Upper lobe of right lung (tissue), 1 donor: Measurements from ENCODE around the gene MILR1. TPM values are rescaled to one million over a fixed set of nuclear protein-coding genes. Genes with fewer than 3 reads are reported as not detected.
"Not testable (repeated sequence)": the region's sequence is repeated elsewhere in the genome, so short reads cannot be mapped to it uniquely, and the experiment has no call there.

Experiments
- ATAC-seq: fragments of 200-7000 bp; cut with Tn5 transposase; one replicate; pipeline ENCODE4 v1.9.1; 2020; ENCODE audit warnings: mild to moderate bottlenecking, moderate library complexity
- DNase-seq: peaks from one replicate; pipeline ENCODE4 v3.0.0-alpha.2; 2020
- H3K27ac ChIP-seq: fragments of 200-600 bp; one replicate; pipeline ENCODE4 v1.8.0; 2022
- H3K27me3 ChIP-seq: fragments of 200-600 bp; one replicate; pipeline ENCODE4 v1.8.0; 2022; ENCODE audit warnings: mild to moderate bottlenecking
- H3K36me3 ChIP-seq: fragments of 200-600 bp; one replicate; pipeline ENCODE4 v1.8.0; 2022
- H3K4me1 ChIP-seq: fragments of 200-600 bp; one replicate; pipeline ENCODE4 v1.8.0; 2022
- H3K4me3 ChIP-seq: fragments of 200-600 bp; one replicate; pipeline ENCODE4 v1.8.0; 2022; ENCODE audit warnings: mild to moderate bottlenecking
- H3K9me3 ChIP-seq: fragments of 200-600 bp; one replicate; pipeline ENCODE4 v1.8.0; 2022
- intact Hi-C: fragments of 100-400 bp; cut with DNase I; formaldehyde crosslinking; loops from one replicate; pipeline ENCODE4 v1.11.0; 2022
- total RNA-seq: library from RNA; stranded (reverse); fragmentation: NEBNext Ultra II Directional; extraction: Animal tissue kit (Norgen Biotek cat#: 25700); gene quantifications from one replicate; pipeline ENCODE4 v1.2.1, GENCODE V29; 2021
- TF ChIP-seq, protein P1 (sequence below): fragments of 200-600 bp; IDR thresholded peaks from one replicate; pipeline ENCODE4 v1.8.0; 2022; ENCODE audit warnings: antibody characterized with exemption
- donor health status: DM: no; HTN: yes; CAD: no; lungs with severe emphysema.

Gene MILR1
- total RNA-seq, 1 donor from 2014 or later: 17.9 TPM

DNA sequence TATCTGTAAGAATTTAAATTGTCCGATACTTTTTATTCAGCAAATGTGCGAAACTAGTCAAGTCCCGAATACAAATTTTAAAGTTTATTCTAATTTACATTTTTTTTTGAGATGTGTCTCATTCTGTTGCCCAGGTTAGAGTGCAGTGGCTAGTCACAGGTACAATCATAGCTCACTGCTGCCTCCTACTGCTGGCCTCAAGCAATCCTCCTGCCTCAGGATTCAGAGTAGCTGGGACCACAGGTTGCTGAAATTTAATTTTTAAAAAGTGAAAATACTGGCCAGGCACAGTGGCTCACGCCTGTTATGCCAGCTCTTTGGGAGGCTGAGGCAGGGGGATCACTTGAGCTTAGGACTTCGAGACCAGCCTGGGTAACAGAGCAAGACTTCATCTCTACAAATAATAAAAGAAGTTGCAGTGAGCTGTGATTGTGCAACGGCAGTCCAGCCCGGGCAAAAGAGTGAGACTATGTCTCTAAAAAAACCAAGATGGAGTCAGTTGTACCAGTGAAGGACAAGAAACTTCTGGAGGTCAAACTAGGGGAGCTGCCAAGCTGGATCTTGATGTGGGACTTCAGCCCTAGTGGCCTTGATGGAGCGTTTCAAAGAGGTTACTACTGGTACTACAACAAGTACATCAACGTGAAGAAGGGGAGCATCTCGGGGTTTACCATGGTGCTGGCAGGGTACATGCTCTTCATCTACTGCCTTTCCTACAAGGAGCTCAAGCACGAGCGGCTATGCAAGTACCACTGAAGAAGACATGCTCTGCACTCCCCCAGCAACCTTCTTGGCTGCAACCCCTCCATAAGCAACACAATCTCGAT lies 42.3 kb downstream of the MILR1 start:
- H3K27ac ChIP-seq: no peak overlapping the region
- intact Hi-C loops: loop anchor here (10.0 kb wide), 1 partner anchor 66 kb away; no protein-coding TSS in a partner anchor
- DNase-seq (no peak), ATAC-seq (peak; percentile 86)
- peaks cover 17% of the 10 kb centered on the region for H3K4me1 ChIP-seq
- H3K4me3 ChIP-seq: no peak overlapping the region
- TF ChIP-seq, protein P1, sequence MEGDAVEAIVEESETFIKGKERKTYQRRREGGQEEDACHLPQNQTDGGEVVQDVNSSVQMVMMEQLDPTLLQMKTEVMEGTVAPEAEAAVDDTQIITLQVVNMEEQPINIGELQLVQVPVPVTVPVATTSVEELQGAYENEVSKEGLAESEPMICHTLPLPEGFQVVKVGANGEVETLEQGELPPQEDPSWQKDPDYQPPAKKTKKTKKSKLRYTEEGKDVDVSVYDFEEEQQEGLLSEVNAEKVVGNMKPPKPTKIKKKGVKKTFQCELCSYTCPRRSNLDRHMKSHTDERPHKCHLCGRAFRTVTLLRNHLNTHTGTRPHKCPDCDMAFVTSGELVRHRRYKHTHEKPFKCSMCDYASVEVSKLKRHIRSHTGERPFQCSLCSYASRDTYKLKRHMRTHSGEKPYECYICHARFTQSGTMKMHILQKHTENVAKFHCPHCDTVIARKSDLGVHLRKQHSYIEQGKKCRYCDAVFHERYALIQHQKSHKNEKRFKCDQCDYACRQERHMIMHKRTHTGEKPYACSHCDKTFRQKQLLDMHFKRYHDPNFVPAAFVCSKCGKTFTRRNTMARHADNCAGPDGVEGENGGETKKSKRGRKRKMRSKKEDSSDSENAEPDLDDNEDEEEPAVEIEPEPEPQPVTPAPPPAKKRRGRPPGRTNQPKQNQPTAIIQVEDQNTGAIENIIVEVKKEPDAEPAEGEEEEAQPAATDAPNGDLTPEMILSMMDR: peak; percentile 63
- peaks cover 46% of the 10 kb centered on the region for H3K36me3 ChIP-seq
- no peaks in the 10 kb centered on the region for H3K9me3 ChIP-seq
- no peaks in the 10 kb centered on the region for H3K27me3 ChIP-seq

DNA sequence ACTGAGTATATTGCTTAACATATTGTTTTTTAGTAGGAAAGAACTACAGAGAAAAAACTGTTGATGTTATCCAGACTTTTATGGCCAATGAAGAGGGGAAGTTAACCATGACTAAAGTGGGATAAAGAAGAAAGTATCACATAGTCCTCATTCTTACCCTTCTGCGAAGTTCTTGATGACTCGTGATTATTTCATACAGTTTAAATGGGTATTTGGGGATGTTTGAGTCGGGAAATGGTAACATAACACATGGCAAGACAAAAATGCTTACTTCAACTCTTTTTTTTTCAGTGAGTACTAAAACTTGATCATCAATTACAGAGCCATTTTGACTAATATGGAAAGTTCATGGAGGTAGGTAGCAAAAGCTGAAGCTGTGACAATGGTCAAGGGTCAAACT lies 43.1 kb downstream of the MILR1 start:
- H3K4me3 ChIP-seq: no peak overlapping the region
- H3K36me3 ChIP-seq: peaks cover 46% of the 10 kb centered on the region
- H3K4me1 ChIP-seq: peaks cover 17% of the 10 kb centered on the region
- intact Hi-C loops: loop anchor here (10.0 kb wide), 1 partner anchor 67 kb away; no protein-coding TSS in a partner anchor
- ATAC-seq (no peak), DNase-seq (no peak)
- H3K9me3 ChIP-seq: no peaks in the 10 kb centered on the region
- no peak overlapping the region for H3K27ac ChIP-seq
- H3K27me3 ChIP-seq: no peaks in the 10 kb centered on the region
- TF ChIP-seq, protein P1: no peak

DNA sequence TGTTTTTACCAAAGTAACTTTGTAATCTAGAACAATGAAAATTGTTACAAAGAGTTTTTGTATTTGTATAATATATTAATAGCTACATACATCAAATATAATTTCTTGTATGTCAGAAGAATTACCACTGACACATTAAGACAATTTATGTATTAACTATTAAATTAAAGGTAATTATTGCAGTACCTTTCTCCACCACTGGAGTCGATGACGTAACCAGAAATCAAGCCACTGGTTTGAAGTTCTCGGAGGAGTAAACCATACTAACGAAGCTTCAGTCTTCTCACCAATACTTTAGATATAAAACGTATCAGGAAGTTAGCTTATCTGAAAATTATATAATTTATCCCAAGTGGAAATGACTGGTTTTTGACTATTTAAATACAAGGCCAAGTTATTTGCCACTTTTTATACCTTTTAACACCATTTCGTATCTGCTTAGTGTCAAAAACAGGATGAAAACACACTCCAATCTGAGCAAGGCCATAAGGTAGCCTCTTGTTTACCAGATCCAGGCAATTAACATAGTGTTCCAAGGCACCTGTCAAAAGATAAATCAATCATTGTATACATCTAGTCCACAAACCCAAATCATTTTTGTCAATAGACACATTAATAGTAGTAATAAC lies 43.7 kb downstream of the MILR1 start:
- DNase-seq (no peak), ATAC-seq (no peak)
- peaks cover 48% of the 10 kb centered on the region for H3K36me3 ChIP-seq
- TF ChIP-seq, protein P1: peak; percentile 61
- H3K4me1 ChIP-seq: peaks cover 22% of the 10 kb centered on the region
- no peaks in the 10 kb centered on the region for H3K9me3 ChIP-seq
- no peak overlapping the region for H3K4me3 ChIP-seq
- intact Hi-C loops: loop anchor here (10.0 kb wide), 1 partner anchor 68 kb away; no protein-coding TSS in a partner anchor
- no peaks in the 10 kb centered on the region for H3K27me3 ChIP-seq
- no peak overlapping the region for H3K27ac ChIP-seq

DNA sequence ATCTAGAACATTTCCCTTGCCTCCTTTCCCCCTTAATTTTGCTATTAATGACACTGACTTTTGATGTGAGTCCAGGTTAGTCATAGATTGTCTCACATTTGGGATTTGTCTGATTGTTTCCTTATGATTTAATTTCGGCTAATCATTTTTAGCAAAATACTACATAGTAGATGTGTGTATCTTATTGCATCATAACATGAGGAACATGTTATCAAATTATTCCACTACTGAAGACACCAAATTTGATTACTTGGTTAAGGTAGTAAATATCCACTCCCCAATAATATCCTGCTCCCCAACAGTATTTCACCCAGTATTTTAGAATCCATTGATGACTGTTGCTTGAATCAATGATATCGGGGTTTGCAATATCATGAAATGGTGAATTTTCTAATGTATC lies 45.2 kb downstream of the MILR1 start:
- Histone ChIP-seq H3K9me3 (no peaks in the 10 kb centered on the region), H3K4me3 (no peak overlapping the region), H3K27ac (no peak overlapping the region), H3K27me3 (no peaks in the 10 kb centered on the region), H3K36me3 (peaks cover 52% of the 10 kb centered on the region), H3K4me1 (peaks cover 22% of the 10 kb centered on the region)
- intact Hi-C loops: loop anchor here (10.0 kb wide), 1 partner anchor 69 kb away; no protein-coding TSS in a partner anchor
- no peak for ATAC-seq
- TF ChIP-seq, protein P1: no peak
- no peak for DNase-seq

DNA sequence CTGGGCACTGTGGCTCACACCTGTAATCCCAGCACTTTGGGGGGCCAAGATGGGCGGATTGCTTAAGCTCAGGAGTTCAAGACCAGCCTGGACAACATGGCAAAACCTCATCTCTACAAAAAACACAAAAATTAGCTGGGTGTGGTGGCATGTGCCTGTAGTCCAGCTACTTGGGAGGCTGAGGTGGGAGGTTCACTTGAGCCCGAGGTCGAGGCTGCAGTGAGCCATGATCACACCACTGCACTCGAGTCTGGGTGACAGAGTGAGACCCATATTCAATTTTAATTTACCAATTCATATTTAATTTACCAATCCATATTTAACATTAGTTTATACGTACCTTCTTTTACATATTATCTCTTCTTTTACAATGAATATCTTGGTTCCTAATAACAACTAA lies 46.4 kb downstream of the MILR1 start:
- peaks cover 54% of the 10 kb centered on the region for H3K36me3 ChIP-seq
- H3K4me3 ChIP-seq, H3K27ac ChIP-seq, DNase-seq, H3K9me3 ChIP-seq, H3K27me3 ChIP-seq, ATAC-seq: not testable (repeated sequence)
- intact Hi-C loops: loop anchor here (10.0 kb wide), 1 partner anchor 70 kb away; no protein-coding TSS in a partner anchor
- peaks cover 34% of the 10 kb centered on the region for H3K4me1 ChIP-seq

DNA sequence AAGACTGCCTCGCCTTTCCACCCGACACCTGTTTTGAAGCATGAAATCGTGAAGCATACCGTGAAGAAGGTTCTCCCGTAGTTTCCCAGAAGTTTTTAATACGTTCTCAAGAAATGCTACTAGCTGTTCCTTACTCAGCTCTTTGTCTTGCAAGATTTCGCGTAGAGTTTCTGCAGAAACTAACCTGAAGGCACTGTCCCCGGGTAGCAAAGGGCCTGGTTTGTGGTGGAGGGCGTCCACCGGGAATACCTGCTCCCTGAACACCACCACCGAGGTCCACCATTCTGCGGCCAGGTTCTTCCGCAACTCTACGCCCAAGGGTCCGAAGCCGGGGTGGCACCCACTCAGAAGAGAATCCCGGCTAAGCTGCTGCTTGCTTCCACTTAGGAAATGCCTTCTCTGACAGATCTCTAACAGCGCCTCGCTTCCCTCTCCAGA lies 47.5 kb downstream of the MILR1 start:
- ATAC-seq: no peak
- H3K27ac ChIP-seq: peak overlapping the region; percentile 76
- peaks cover 56% of the 10 kb centered on the region for H3K36me3 ChIP-seq
- DNase-seq: no peak
- H3K27me3 ChIP-seq: no peaks in the 10 kb centered on the region
- TF ChIP-seq, protein P1: no peak
- intact Hi-C loops: loop anchor here (10.0 kb wide), 1 partner anchor 72 kb away; no protein-coding TSS in a partner anchor
- H3K4me3 ChIP-seq: peak overlapping the region; percentile 80
- peaks cover 42% of the 10 kb centered on the region for H3K4me1 ChIP-seq
- H3K9me3 ChIP-seq: no peaks in the 10 kb centered on the region
